ENCODE measurements around the gene NR0B2.

DNA sequence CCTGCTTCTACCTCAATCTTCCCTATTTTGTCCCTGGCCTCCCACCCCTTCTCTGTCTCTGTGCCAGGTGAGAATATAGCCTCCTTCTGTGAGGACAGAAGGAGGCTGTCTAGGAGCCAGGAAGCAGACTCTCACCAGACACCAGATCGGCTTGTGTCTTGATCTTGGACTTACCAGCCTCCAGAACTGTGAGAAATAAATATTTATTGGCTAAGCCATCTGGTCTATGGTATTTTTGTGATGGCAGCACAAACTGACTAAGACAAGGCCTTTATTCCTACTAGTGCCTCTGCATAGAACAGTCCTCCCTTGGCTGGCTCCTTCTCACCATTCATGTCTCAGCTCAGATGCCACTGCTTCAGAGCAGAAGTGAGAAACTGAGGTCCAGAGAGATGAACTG lies 25.5 kb downstream of the NR0B2 start:
- TF ChIP-seq, protein P1, sequence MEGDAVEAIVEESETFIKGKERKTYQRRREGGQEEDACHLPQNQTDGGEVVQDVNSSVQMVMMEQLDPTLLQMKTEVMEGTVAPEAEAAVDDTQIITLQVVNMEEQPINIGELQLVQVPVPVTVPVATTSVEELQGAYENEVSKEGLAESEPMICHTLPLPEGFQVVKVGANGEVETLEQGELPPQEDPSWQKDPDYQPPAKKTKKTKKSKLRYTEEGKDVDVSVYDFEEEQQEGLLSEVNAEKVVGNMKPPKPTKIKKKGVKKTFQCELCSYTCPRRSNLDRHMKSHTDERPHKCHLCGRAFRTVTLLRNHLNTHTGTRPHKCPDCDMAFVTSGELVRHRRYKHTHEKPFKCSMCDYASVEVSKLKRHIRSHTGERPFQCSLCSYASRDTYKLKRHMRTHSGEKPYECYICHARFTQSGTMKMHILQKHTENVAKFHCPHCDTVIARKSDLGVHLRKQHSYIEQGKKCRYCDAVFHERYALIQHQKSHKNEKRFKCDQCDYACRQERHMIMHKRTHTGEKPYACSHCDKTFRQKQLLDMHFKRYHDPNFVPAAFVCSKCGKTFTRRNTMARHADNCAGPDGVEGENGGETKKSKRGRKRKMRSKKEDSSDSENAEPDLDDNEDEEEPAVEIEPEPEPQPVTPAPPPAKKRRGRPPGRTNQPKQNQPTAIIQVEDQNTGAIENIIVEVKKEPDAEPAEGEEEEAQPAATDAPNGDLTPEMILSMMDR (IDR thresholded peaks at IDR 0.05) = no peak
- no peak for TF ChIP-seq POLR2A (IDR thresholded peaks at IDR 0.05)
- TF ChIP-seq POLR2AphosphoS5 (IDR thresholded peaks at IDR 0.05) = no peak
